Measurements from ENCODE around the gene QPCT.

- TF ChIP-seq POLR2AphosphoS5 (IDR thresholded peaks at IDR 0.05) (no peak), POLR2A (IDR thresholded peaks at IDR 0.05; ENCODE audit: low read depth) (no peak)
Observed at GRCh38 chr2:37321029-37321682, 23.3 kb upstream of the QPCT start.
